Fibroblast of pulmonary artery (primary cell): Measurements from ENCODE around the gene TPI1.

Experiments used
- DNase-seq: peaks from one replicate; pipeline ENCODE4 v3.0.0-alpha.2; 2010; ENCODE audit warnings: low read depth
- H3K4me3 ChIP-seq: replicated peaks from 2 replicates; pipeline ENCODE4 v1.5.1; 2011; ENCODE audit warnings: low read depth, mild to moderate bottlenecking, control low read depth, low read length, moderate library complexity
- TF ChIP-seq, protein P1 (sequence below): IDR thresholded peaks from 2 replicates; pipeline ENCODE4 v1.5.1; 2011; ENCODE audit warnings: mild to moderate bottlenecking, control low read depth, low read length, inconsistent platforms; ENCODE audit errors: missing control alignments

TPI1 gene

DNA sequence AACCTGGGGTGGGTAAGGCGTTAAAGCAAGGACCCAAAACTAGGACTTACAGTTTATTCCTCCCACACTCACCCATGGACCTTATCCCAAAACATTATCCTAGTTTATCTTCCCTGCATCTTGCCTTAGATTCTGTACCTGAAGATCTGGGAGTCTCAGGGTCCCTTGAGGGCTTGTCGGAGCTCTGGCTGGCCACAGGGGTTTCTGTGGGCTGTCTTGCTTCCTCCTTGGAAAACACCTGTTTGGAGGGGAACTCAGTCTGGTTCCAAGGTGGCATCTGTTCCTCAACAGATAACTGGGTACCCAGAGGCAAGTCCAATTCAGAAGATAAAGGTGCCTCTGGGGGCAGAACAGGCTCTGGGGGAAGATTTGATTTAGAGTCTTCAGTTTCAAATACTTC, 17.9 kb upstream of the TPI1 start:
- TF ChIP-seq, protein P1, sequence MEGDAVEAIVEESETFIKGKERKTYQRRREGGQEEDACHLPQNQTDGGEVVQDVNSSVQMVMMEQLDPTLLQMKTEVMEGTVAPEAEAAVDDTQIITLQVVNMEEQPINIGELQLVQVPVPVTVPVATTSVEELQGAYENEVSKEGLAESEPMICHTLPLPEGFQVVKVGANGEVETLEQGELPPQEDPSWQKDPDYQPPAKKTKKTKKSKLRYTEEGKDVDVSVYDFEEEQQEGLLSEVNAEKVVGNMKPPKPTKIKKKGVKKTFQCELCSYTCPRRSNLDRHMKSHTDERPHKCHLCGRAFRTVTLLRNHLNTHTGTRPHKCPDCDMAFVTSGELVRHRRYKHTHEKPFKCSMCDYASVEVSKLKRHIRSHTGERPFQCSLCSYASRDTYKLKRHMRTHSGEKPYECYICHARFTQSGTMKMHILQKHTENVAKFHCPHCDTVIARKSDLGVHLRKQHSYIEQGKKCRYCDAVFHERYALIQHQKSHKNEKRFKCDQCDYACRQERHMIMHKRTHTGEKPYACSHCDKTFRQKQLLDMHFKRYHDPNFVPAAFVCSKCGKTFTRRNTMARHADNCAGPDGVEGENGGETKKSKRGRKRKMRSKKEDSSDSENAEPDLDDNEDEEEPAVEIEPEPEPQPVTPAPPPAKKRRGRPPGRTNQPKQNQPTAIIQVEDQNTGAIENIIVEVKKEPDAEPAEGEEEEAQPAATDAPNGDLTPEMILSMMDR, result no peak
- DNase-seq, result no peak
- H3K4me3 ChIP-seq, result no peak overlapping the region

DNA sequence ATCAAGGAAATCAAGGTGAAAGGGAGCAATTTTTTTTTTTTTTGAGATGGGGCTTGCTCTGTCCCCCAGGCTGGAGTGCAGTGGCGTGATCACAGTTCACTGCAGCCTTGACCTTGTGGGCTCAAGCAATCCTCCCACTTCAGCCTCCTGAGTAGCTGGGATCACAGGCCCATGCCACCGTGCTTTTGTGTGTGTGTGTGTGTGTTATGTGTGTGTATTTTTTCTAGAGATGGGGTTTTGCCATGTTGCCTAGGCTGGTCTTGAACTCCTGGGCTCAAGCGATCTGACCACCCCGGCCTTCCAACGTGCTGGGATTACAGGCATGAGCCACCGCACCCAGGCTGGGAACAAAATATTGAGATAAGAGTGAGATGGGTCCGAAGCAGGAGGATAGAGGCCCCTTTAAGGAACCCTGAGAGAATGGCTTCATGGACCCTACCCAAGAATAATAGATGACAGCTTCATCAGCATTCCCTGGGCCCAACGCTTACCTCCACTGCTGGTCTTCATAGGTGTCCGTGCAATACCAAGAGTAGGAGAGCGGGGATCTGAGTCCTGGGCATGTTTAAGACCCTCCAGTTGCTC, 17.3 kb upstream of the TPI1 start:
- H3K4me3 ChIP-seq, result peak overlapping the region; percentile 68
- TF ChIP-seq, protein P1, result no peak
- no peak for DNase-seq

DNA sequence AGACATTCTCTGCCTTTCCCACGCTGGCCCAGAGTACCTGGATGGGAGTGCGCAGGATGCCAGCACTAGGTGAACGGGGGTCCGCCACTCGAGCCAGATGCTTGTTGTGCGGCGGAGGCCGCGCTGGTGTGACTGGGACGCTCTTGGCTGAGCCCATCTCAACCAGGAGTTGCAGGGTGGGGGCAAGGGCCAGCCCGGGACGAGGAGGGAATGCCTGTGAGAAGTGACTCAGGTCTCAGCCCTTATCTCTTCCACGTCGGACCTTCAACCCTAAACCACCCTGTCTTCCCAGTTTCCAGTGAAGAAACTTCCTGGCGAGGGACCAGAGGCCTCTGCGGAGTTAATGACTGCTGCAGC, 16.6 kb upstream of the TPI1 start:
- TF ChIP-seq, protein P1, result no peak
- DNase-seq, result no peak
- peak overlapping the region; percentile 68 for H3K4me3 ChIP-seq

DNA sequence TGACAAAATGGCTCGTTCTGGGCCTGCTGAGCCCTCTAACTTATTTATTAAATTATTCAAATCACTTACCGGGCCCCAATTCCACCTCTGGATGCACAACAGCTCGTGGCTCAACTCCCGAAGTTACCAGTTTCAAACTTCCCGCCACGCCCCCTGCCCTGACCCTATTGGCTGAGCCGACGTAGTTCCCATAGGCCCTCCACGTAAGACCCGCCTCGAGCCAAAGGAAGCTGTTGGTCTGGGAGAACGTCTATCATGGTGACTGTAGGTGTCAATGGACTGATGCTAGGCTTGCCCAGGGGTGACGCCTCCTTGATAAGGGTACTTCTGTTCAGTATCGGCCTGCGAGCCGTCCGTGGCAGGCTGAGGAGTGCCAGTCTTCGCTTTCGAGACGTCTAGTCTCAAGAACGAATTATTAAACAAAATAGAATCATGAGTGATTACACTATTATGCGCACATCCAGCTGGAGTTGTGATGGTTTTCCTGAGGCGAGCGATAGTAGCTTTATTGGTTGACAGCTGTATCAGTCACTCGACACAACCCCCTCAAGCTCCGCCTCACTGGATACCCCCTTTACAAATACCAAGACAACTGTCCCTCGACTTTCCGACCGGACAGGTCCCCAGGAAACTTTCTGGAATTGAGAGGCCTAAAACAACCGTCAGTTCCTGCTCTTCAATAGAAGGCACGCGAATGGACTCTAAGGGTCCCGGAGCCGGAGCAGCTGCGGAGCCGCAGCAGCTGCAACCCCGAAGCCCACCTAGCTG, 16.0 kb upstream of the TPI1 start, which contains the start of gene CDCA3:
CDCA3 (minus strand) TSS at position 134 of the 768 bp plus-strand sequence. CDS start 334 bp downstream, outside the sequence.
- TF ChIP-seq, protein P1, result no peak
- DNase-seq, result peak; percentile 99
- peak within 1 kb of the TSS; percentile 68 for H3K4me3 ChIP-seq

DNA sequence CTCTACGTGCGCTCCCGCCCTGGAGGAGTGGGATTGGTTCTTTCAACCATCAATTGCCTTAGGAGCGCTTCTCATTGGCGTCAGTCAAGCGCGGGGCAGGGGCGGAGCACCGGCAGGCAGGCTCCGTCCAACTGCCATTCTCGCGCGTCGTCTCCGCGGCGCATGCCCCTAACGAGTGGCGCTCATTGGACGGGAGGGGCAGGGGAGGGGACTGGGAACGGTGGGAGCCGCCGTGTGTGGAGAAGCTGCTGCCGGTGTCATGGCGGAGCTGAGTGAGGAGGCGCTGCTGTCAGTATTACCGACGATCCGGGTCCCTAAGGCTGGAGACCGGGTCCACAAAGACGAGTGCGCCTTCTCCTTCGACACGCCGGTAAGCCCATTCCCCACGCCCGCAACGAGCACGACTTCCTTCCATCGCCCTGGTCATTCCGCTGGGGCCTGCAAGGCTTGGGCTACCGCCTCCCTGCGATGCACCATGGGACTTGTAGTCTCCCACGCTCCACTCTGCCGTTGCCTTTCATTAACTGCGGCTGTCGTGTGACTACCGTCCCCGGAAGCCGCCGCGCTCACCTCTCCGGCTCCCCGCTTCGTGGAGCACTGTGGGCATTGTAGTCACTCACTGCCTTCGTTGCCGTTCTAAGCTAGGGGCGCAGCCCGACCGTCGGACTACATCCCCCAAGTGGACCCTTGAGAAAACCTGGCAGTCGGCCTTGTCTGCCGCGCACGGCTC, 15.2 kb upstream of the TPI1 start, which contains the start of gene USP5:
USP5 (plus strand) TSS at position 230 of the 730 bp plus-strand sequence; CDS start at position 260, 30 bp downstream.
- peak within 1 kb of the TSS; percentile 68 for H3K4me3 ChIP-seq
- peak; percentile 100 for DNase-seq
- TF ChIP-seq, protein P1, result no peak

DNA sequence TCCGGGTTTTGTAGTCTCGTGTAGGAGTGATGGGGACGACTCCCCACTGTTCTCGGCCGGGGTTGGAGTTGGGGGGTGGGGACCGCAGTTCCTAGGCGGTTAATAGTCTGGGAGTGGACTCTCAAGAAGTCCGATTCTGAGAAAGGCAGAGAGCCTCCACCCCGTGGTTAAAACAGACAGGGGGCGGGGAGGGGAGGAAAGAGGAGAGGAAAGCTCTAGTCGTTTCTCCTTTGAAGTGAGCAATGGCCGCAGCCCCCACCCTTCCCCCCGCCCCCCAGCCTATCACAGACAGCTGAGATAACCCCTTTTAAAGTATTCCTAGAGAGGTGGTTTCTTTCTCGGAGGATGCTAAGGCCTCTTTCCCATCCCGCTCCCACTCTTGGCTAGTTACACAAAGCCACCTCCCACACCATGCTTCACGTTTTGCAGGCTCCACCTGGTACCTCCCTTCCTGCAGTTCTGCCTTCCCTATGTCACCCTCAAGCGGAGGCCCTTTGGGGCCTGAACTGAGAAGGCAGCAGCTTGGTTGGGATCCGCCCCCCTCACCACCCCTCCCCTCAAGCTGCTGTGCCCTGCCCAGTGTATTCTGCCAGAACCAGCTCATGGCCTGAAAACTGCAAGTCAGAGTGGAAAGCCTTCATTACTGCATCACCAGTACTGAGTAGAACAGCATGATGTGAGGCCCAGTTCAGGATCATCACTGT, 14.5 kb upstream of the TPI1 start:
- TF ChIP-seq, protein P1, result no peak
- peak; percentile 73 for DNase-seq

More for the DNA sequence above, 14.5 kb upstream of the TPI1 start:
- H3K4me3 ChIP-seq, result peak overlapping the region; percentile 68
